Measurements from ENCODE around the gene AGAP1. TPM values are rescaled to one million over a fixed set of nuclear protein-coding genes. Genes with fewer than 3 reads are reported as not detected.

AGAP1 gene
- total and polyA plus RNA-seq, 9 donors: 5.7 to 32.2 (median 20.2) TPM

- Histone ChIP-seq H3K4me1 (ENCODE audit: insufficient read depth) (peaks cover 15% of the 10 kb centered on the region), H3K27ac (no peak overlapping the region), H3K27me3 (no peaks in the 10 kb centered on the region), H3K9me3 (no peaks in the 10 kb centered on the region), H3K36me3 (no peaks in the 10 kb centered on the region), H3K4me3 (no peak overlapping the region)
- DNase-seq: no peak
- 89 to 98% (median 90%) methylated on average over 9 of the region's 9 CpGs for WGBS, 3 donors
- intact Hi-C loops (cut with DNase I): no loop called here
- TF ChIP-seq, protein P1, sequence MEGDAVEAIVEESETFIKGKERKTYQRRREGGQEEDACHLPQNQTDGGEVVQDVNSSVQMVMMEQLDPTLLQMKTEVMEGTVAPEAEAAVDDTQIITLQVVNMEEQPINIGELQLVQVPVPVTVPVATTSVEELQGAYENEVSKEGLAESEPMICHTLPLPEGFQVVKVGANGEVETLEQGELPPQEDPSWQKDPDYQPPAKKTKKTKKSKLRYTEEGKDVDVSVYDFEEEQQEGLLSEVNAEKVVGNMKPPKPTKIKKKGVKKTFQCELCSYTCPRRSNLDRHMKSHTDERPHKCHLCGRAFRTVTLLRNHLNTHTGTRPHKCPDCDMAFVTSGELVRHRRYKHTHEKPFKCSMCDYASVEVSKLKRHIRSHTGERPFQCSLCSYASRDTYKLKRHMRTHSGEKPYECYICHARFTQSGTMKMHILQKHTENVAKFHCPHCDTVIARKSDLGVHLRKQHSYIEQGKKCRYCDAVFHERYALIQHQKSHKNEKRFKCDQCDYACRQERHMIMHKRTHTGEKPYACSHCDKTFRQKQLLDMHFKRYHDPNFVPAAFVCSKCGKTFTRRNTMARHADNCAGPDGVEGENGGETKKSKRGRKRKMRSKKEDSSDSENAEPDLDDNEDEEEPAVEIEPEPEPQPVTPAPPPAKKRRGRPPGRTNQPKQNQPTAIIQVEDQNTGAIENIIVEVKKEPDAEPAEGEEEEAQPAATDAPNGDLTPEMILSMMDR (IDR thresholded peaks at IDR 0.05): no peak
- no peak for TF ChIP-seq EP300 (IDR thresholded peaks at IDR 0.05)
- no peak for TF ChIP-seq POLR2A (IDR thresholded peaks at IDR 0.05)
Measured at GRCh38 chr2:235554936-235555335, 61.1 kb downstream of the AGAP1 start.

DNA sequence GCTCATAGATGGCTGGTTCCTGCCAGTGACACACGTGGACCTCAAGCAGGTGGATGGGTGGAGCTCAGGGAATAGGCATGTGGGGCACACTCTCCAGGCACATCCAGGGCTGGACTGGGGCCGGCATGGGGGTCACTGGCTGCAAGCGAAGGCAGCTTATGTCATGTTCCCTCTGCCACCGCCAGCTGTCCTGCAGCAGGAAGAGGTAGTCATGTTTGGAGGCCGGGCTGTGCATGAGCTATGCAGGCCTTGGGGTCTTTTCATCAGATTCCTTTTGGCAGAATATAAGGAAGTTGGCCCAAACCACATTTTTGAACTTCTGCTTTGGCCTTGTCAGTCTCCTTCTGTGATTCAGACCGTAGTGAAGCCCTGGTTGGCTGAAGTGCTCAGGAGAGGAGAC, 61.5 kb downstream of the AGAP1 start:
- Histone ChIP-seq H3K4me1 (ENCODE audit: insufficient read depth) (peaks cover 15% of the 10 kb centered on the region), H3K36me3 (no peaks in the 10 kb centered on the region), H3K27ac (no peak overlapping the region), H3K4me3 (no peak overlapping the region), H3K27me3 (no peaks in the 10 kb centered on the region), H3K9me3 (no peaks in the 10 kb centered on the region)
- no peak for DNase-seq
- intact Hi-C loops (cut with DNase I): no loop called here
- no peak for TF ChIP-seq EP300 (IDR thresholded peaks at IDR 0.05)
- TF ChIP-seq, protein P1 (IDR thresholded peaks at IDR 0.05): no peak
- no peak for TF ChIP-seq POLR2A (IDR thresholded peaks at IDR 0.05)
- 85 to 91% (median 91%) methylated on average over 6 of the region's 6 CpGs for WGBS, 3 donors

DNA sequence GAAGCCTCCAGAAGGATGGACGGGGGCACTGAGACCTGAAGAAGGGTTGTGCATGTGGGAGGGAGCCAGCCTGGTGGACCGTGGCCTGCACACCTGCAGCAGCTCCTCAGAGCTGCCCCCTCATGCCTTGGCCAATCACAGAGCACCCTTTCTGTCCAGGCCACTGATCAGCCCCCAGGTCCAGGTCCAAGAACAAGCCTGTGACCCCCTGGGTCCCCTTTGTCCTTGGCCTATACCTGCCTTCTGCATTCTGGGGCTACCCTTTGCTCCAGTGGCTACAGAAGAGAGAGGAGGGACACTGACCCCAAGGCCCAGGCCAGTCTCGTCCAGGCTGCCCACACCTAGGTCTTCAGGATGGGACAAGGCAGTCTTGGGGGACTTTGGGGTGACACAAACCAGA, 62.2 kb downstream of the AGAP1 start:
- Histone ChIP-seq H3K27me3 (no peaks in the 10 kb centered on the region), H3K27ac (no peak overlapping the region), H3K4me1 (ENCODE audit: insufficient read depth) (peaks cover 16% of the 10 kb centered on the region), H3K36me3 (no peaks in the 10 kb centered on the region), H3K9me3 (no peaks in the 10 kb centered on the region), H3K4me3 (no peak overlapping the region)
- intact Hi-C loops (cut with DNase I): no loop called here
- WGBS, 3 donors: 93 to 98% (median 97%) methylated on average over 3 of the region's 3 CpGs
- TF ChIP-seq POLR2A (IDR thresholded peaks at IDR 0.05): no peak
- no peak for TF ChIP-seq EP300 (IDR thresholded peaks at IDR 0.05)
- TF ChIP-seq, protein P1 (IDR thresholded peaks at IDR 0.05): no peak
- DNase-seq: no peak

DNA sequence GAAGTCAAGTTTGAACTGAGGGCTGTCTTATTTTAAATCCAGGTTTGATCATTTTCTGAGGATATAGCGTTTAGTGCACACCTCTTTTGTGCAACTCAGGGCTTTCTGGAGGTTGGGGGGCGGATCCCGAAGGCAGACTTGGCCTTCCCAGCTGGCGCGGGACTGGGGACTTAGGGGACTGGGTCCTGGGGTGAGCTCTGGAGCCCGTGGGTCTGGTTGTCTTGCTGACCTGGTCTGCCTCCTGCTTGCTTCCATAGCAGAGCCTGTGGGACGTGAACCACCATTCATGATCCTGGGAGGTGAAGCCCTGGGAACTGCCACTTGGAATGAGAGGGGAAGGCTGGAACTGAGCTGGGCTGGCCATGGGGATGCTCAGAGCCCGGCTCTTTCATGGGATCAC, 63.1 kb downstream of the AGAP1 start:
- no peaks in the 10 kb centered on the region for H3K27me3 ChIP-seq
- DNase-seq: no peak
- intact Hi-C loops (cut with DNase I): no loop called here
- H3K4me1 ChIP-seq (ENCODE audit: insufficient read depth): peaks cover 15% of the 10 kb centered on the region
- H3K27ac ChIP-seq: no peak overlapping the region
- H3K4me3 ChIP-seq: no peak overlapping the region
- H3K36me3 ChIP-seq: no peaks in the 10 kb centered on the region
- TF ChIP-seq EP300 (IDR thresholded peaks at IDR 0.05) (no peak), POLR2A (IDR thresholded peaks at IDR 0.05) (no peak)
- TF ChIP-seq, protein P1 (IDR thresholded peaks at IDR 0.05): no peak
- H3K9me3 ChIP-seq: no peaks in the 10 kb centered on the region
- 96 to 97% (median 97%) methylated on average over 8 of the region's 8 CpGs for WGBS, 3 donors
